ENCODE measurements around the gene FAM174A. TPM values are rescaled to one million over a fixed set of nuclear protein-coding genes. Genes with fewer than 3 reads are reported as not detected.
"Not testable (repeated sequence)": the region's sequence is repeated elsewhere in the genome, so short reads cannot be mapped to it uniquely, and the experiment has no call there.

The FAM174A gene
- total RNA-seq, 1 donor = 7.8 TPM

- no peaks in the 10 kb centered on the region for H3K4me1 ChIP-seq (ENCODE audit: insufficient read depth, low read length)
- H3K4me3 ChIP-seq (ENCODE audit: low read length) = no peak overlapping the region
- no peaks in the 10 kb centered on the region for H3K9me3 ChIP-seq (ENCODE audit: low read depth, low read length)
- no peaks in the 10 kb centered on the region for H3K27me3 ChIP-seq (ENCODE audit: insufficient read depth, low read length)
These were observed 65.3 kb downstream of the FAM174A start for GRCh38 chr5:100600298-100600994.

DNA sequence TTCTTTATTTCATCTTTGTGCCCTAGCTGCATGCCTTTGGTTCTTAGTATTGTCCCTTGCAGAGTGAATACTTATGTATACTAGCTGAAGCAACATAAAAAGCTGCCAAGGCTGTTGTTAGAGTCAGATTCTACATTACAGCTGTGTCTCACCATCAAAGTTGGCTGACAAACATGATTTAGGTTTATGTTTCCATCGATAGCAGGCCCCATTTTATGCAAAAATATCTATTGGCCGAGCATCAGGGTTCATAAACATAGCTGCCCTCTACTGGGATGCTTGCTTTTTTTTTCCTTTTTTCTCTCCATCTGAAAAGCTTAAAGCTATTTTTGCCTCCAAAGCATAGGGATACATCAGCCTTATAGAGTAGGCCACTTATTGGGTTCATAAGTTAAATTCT lies 68.0 kb downstream of the FAM174A start:
- Histone ChIP-seq H3K4me1 (ENCODE audit: insufficient read depth, low read length) (no peaks in the 10 kb centered on the region), H3K9me3 (ENCODE audit: low read depth, low read length) (no peaks in the 10 kb centered on the region), H3K4me3 (ENCODE audit: low read length) (no peak overlapping the region), H3K27me3 (ENCODE audit: insufficient read depth, low read length) (no peaks in the 10 kb centered on the region)

DNA sequence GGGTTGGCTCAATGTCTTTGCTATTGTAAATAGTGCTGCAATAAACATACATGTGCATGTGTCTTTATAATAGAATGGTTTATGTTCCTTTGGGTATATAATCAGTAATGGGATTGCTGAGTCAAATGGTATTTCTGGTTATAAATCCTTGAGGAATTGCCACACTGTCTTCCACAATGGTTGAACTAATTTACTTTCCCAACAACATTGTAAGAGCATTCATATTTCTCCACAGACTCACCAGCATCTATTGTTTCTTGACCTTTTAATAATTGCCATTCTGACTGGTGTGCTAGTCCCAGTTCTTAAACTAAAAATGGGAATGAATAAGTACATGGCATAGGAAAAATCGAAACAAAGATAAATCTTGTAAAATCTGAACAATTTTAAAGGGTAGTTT lies 68.8 kb downstream of the FAM174A start:
- not testable (repeated sequence) for H3K9me3 ChIP-seq (ENCODE audit: low read depth, low read length); H3K27me3 ChIP-seq (ENCODE audit: insufficient read depth, low read length); H3K4me1 ChIP-seq (ENCODE audit: insufficient read depth, low read length); H3K4me3 ChIP-seq (ENCODE audit: low read length)

- H3K27me3 ChIP-seq (ENCODE audit: insufficient read depth, low read length) = peaks cover 3% of the 10 kb centered on the region
- no peak overlapping the region for H3K4me3 ChIP-seq (ENCODE audit: low read length)
- H3K4me1 ChIP-seq (ENCODE audit: insufficient read depth, low read length) = no peaks in the 10 kb centered on the region
- no peaks in the 10 kb centered on the region for H3K9me3 ChIP-seq (ENCODE audit: low read depth, low read length)
These were observed 74.4 kb downstream of the FAM174A start for GRCh38 chr5:100609594-100609993.

- Histone ChIP-seq H3K4me1 (ENCODE audit: insufficient read depth, low read length) (no peaks in the 10 kb centered on the region), H3K27me3 (ENCODE audit: insufficient read depth, low read length) (peaks cover 3% of the 10 kb centered on the region), H3K9me3 (ENCODE audit: low read depth, low read length) (no peaks in the 10 kb centered on the region), H3K4me3 (ENCODE audit: low read length) (no peak overlapping the region)
These were observed 79.1 kb downstream of the FAM174A start for GRCh38 chr5:100614308-100614707.

DNA sequence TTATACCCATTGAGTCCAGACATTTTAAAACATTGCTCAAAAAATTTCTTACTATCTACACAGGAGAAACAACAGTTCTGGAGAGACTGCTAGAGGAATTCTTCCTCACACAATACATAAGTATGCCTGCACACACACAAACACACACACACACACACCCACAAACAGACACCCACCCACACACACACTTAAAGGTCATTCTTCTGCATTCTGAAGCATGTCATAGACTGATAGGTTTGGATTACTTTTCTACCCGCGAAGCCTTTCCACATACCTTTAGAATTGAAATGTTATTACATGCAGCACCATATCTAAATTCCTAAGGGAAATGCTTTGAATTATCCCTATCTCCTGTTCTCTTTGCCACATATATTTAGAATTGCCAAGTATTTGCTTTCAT lies 80.2 kb downstream of the FAM174A start:
- Histone ChIP-seq H3K4me3 (ENCODE audit: low read length) (no peak overlapping the region), H3K9me3 (ENCODE audit: low read depth, low read length) (no peaks in the 10 kb centered on the region), H3K4me1 (ENCODE audit: insufficient read depth, low read length) (no peaks in the 10 kb centered on the region), H3K27me3 (ENCODE audit: insufficient read depth, low read length) (peaks cover 3% of the 10 kb centered on the region)

- H3K4me3 ChIP-seq (ENCODE audit: low read length) = no peak overlapping the region
- H3K4me1 ChIP-seq (ENCODE audit: insufficient read depth, low read length) = no peaks in the 10 kb centered on the region
- H3K27me3 ChIP-seq (ENCODE audit: insufficient read depth, low read length) = peaks cover 3% of the 10 kb centered on the region
- no peaks in the 10 kb centered on the region for H3K9me3 ChIP-seq (ENCODE audit: low read depth, low read length)
These were observed 81.1 kb downstream of the FAM174A start for GRCh38 chr5:100616291-100616690.

GRCh38 chr5:100616981-100617380 lies 81.8 kb downstream of the FAM174A start:
- H3K4me3 ChIP-seq (ENCODE audit: low read length) = no peak overlapping the region

GRCh38 chr5:100623719-100624118 lies 88.5 kb downstream of the FAM174A start:
- Histone ChIP-seq H3K4me3 (ENCODE audit: low read length) (no peak overlapping the region), H3K4me1 (ENCODE audit: insufficient read depth, low read length) (no peaks in the 10 kb centered on the region), H3K9me3 (ENCODE audit: low read depth, low read length) (no peaks in the 10 kb centered on the region), H3K27me3 (ENCODE audit: insufficient read depth, low read length) (no peaks in the 10 kb centered on the region)

More at GRCh38 chr5:100616981-100617380, 81.8 kb downstream of the FAM174A start:
- no peaks in the 10 kb centered on the region for H3K4me1 ChIP-seq (ENCODE audit: insufficient read depth, low read length)
- no peaks in the 10 kb centered on the region for H3K9me3 ChIP-seq (ENCODE audit: low read depth, low read length)
- H3K27me3 ChIP-seq (ENCODE audit: insufficient read depth, low read length) = peaks cover 3% of the 10 kb centered on the region

- no peak overlapping the region for H3K4me3 ChIP-seq (ENCODE audit: low read length)
- no peaks in the 10 kb centered on the region for H3K9me3 ChIP-seq (ENCODE audit: low read depth, low read length)
- H3K27me3 ChIP-seq (ENCODE audit: insufficient read depth, low read length) = no peaks in the 10 kb centered on the region
- H3K4me1 ChIP-seq (ENCODE audit: insufficient read depth, low read length) = no peaks in the 10 kb centered on the region
These were observed 99.9 kb downstream of the FAM174A start for GRCh38 chr5:100634937-100635534.
